GM12878 (cell line): ENCODE results near the gene IRF1. TPM values are rescaled to one million over a fixed set of nuclear protein-coding genes. Genes with fewer than 3 reads are reported as not detected.

Source experiments
- ATAC-seq: fragments of 200-7000 bp; cut with Tn5 transposase; 3 replicates; pipeline ENCODE4 v1.9.1; 2020; ENCODE audit warnings: mild to moderate bottlenecking, moderate library complexity
- BruUV-seq: library from RNA; stranded (reverse); fragments of 400-500 nt; replicated peaks from 2 replicates; lab custom pipeline; 2021; lab: Mats Ljungman, UMichigan
- CTCF ChIA-PET: fragments of 300-600 bp; sonication (Branson Sonifier 250); formaldehyde crosslinking; extraction: SDS; loops from one replicate; lab custom pipeline; 2021; ENCODE audit warnings: inconsistent platforms; lab: Yijun Ruan, JAX
- POLR2A ChIA-PET: fragments of 350-600 bp; formaldehyde crosslinking; extraction: SDS; loops from one replicate; lab custom pipeline; 2021; ENCODE audit warnings: inconsistent platforms; lab: Charles Lee
- RAD21 ChIA-PET: fragments of 300-600 bp; sonication (Branson Sonifier 250); formaldehyde crosslinking; loops from one replicate; lab custom pipeline; 2023; ENCODE audit warnings: antibody characterized with exemption; ENCODE audit not compliant: unreplicated experiment; lab: Charles Lee
- SMC1A ChIA-PET: fragments of 300-600 bp; sonication (Branson Sonifier 250); formaldehyde crosslinking; loops from one replicate; lab custom pipeline; 2023; ENCODE audit not compliant: unreplicated experiment, uncharacterized antibody; lab: Charles Lee
- DNase-seq: peaks from one replicate; pipeline ENCODE4 v3.0.0-alpha.2; 2011; ENCODE audit warnings: low read depth, low spot score
- FAIRE-seq: peaks from 3 replicates; lab custom pipeline; 2011; peaks lifted over from hg19 to GRCh38; lab: Jason Lieb, UNC
- H2AFZ ChIP-seq: 2 replicates; pipeline ENCODE4 v1.6.0; 2011; ENCODE audit warnings: low read depth, low read length, control low read depth; ENCODE audit not compliant: control insufficient read depth
- H3K27ac ChIP-seq: 2 replicates; pipeline ENCODE4 v1.5.1; 2011; ENCODE audit warnings: control low read depth; ENCODE audit not compliant: control insufficient read depth, insufficient read depth
- H3K27me3 ChIP-seq, 2 experiments: replicated peaks in 1 of 2; 2 replicates each; pipeline versions ENCODE4 v1.6.0 to v1.6.1; 2011; ENCODE audit warnings: low read length in 1 of 2; ENCODE audit not compliant: control insufficient read depth in 2 of 2, insufficient read depth in 2 of 2
- H3K36me3 ChIP-seq, 2 experiments: 2 replicates each; pipeline ENCODE4 v1.5.1; 2011; ENCODE audit warnings: low read length in 1 of 2; ENCODE audit not compliant: control insufficient read depth in 2 of 2, insufficient read depth in 2 of 2
- H3K4me1 ChIP-seq: 2 replicates; pipeline ENCODE4 v1.6.1; 2011; ENCODE audit warnings: mild to moderate bottlenecking, low read length, moderate library complexity, mixed read lengths; ENCODE audit not compliant: control insufficient read depth, insufficient read depth
- H3K4me2 ChIP-seq: 2 replicates; pipeline ENCODE4 v1.6.0; 2011; ENCODE audit warnings: control low read depth; ENCODE audit not compliant: control insufficient read depth, insufficient read depth
- H3K4me3 ChIP-seq: fragments of 200-600 bp; sonication (generic); 2 replicates; pipeline ENCODE4 v1.5.1; 2016
- H3K79me2 ChIP-seq: 2 replicates; pipeline ENCODE4 v1.6.0; 2011; ENCODE audit warnings: low read length; ENCODE audit not compliant: control insufficient read depth, insufficient read depth
- H3K9ac ChIP-seq: 2 replicates; pipeline ENCODE4 v1.8.0; 2011; ENCODE audit warnings: low read length, control low read depth, mixed read lengths; ENCODE audit not compliant: control insufficient read depth, insufficient read depth
- H3K9me3 ChIP-seq: replicated peaks from 3 replicates; pipeline ENCODE4 v1.5.1; 2011; ENCODE audit warnings: mild to moderate bottlenecking, low read length; ENCODE audit not compliant: control insufficient read depth, insufficient read depth
- H4K20me1 ChIP-seq: 2 replicates; pipeline ENCODE4 v1.6.0; 2011; ENCODE audit not compliant: control insufficient read depth, insufficient read depth
- BRCA1 ChIP-seq: IDR thresholded peaks from 2 replicates; pipeline ENCODE4 v1.6.1; 2011; ENCODE audit warnings: low read depth, low read length, improper control_type of control experiment
- EP300 ChIP-seq, 2 experiments: fragments of 150-350 bp in 1 of 2; IDR thresholded peaks; 2 replicates each; pipeline ENCODE4 v1.6.1; 2011 to 2012; ENCODE audit warnings: low read depth in 2 of 2, low read length in 2 of 2, borderline replicate concordance in 1 of 2, improper control_type of control experiment in 1 of 2, inconsistent platforms in 1 of 2; ENCODE audit not compliant: control insufficient read depth in 1 of 2
- HCFC1 ChIP-seq: fragments of 150-350 bp; IDR thresholded peaks from 2 replicates; pipeline ENCODE4 v1.6.1; 2014; ENCODE audit warnings: low read length
- HDGF ChIP-seq: fragments of 450-650 bp; IDR thresholded peaks from 2 replicates; pipeline ENCODE4 v1.6.1; 2016; ENCODE audit warnings: antibody characterized with exemption
- JUND ChIP-seq: IDR thresholded peaks from 2 replicates; pipeline ENCODE4 v1.6.1; 2012; ENCODE audit warnings: low read depth, mild to moderate bottlenecking, low read length, improper control_type of control experiment, moderate library complexity
- MTA3 ChIP-seq: IDR thresholded peaks from 2 replicates; pipeline ENCODE4 v1.6.1; 2012; ENCODE audit warnings: low read length, inconsistent platforms, borderline replicate concordance
- NBN ChIP-seq: fragments of 450-650 bp; IDR thresholded peaks from 2 replicates; pipeline ENCODE4 v1.6.1; 2016
- POU2F2 ChIP-seq: IDR thresholded peaks from 3 replicates; pipeline ENCODE4 v1.6.1; 2011; ENCODE audit warnings: low read depth, mild to moderate bottlenecking, low read length, borderline replicate concordance
- RAD21 ChIP-seq: IDR thresholded peaks from 2 replicates; pipeline ENCODE4 v1.6.1; 2011; ENCODE audit warnings: mild to moderate bottlenecking, low read depth, low read length, moderate library complexity; ENCODE audit not compliant: insufficient read depth
- RELA ChIP-seq: fragments of 450-650 bp; IDR thresholded peaks from 2 replicates; pipeline ENCODE4 v1.8.0; 2014; ENCODE audit warnings: borderline replicate concordance; ENCODE audit not compliant: partially characterized antibody
- WGBS: methylation state at CpG from one replicate; pipeline ENCODE4 v1.1.6; 2016; ENCODE audit warnings: low lambda C conversion rate; ENCODE audit not compliant: insufficient replicate concordance, insufficient coverage; ENCODE audit errors: missing lambda C conversion rate; 5-methylcytosine and 5-hydroxymethylcytosine counted together
- in situ Hi-C: fragments of 300-500 bp; cut with MboI; formaldehyde crosslinking; loops from 9 replicates; pipeline ENCODE4 v1.14.3; 2018; ENCODE audit warnings: mixed read lengths
- intact Hi-C: fragments of 100-400 bp; cut with micrococcal nuclease; formaldehyde crosslinking; loops from one replicate; pipeline ENCODE4 v1.14.2; 2022; ENCODE audit not compliant: unreplicated experiment
- polyA plus RNA-seq, 11 experiments: library from polyadenylated mRNA; depleted of rRNA in 4 of 11; unstranded in 6 of 11; stranded (reverse) in 5 of 11; fragments of >200 nt; fragmentation: Nextera tagmentation in 4 of 11; fragmentation: Illumina TruSeq in 1 of 11; extraction: Ambion mirVana in 4 of 11; extraction: Trizol in 1 of 11; gene quantifications; 1 replicate in 1 of 11; 2 replicates in 10 of 11; pipeline versions ENCODE4 v1.2.1 to v1.2.3, GENCODE V29; 2011 to 2016; ENCODE audit warnings: inconsistent platforms in 2 of 11, missing spikeins in 2 of 11, low read depth in 1 of 11
- total RNA-seq, 4 experiments: library from RNA; depleted of rRNA in 3 of 4; stranded (reverse); fragments of >200 nt in 3 of 4; fragmentation: Illumina TruSeq in 1 of 4; extraction: Trizol in 1 of 4; gene quantifications; 2 replicates each; pipeline versions ENCODE4 v1.2.1 to v1.2.3, GENCODE V29; 2013 to 2021
- TF ChIP-seq, protein P1 (sequence below): IDR thresholded peaks from 2 replicates; pipeline ENCODE4 v1.6.1; 2012; ENCODE audit warnings: mild to moderate bottlenecking, low read depth, low read length
- TF ChIP-seq, protein P2 (sequence below): fragments of 450-650 bp; IDR thresholded peaks from 2 replicates; pipeline ENCODE4 v1.6.1; 2017; ENCODE audit warnings: mild to moderate bottlenecking

Gene IRF1
- total and polyA plus RNA-seq, 10 of the 15 experiments (the other 5 are each of a cell fraction or from before 2014, with no cell fraction given): 6.9 to 68.0 (median 49.6) TPM

DNA sequence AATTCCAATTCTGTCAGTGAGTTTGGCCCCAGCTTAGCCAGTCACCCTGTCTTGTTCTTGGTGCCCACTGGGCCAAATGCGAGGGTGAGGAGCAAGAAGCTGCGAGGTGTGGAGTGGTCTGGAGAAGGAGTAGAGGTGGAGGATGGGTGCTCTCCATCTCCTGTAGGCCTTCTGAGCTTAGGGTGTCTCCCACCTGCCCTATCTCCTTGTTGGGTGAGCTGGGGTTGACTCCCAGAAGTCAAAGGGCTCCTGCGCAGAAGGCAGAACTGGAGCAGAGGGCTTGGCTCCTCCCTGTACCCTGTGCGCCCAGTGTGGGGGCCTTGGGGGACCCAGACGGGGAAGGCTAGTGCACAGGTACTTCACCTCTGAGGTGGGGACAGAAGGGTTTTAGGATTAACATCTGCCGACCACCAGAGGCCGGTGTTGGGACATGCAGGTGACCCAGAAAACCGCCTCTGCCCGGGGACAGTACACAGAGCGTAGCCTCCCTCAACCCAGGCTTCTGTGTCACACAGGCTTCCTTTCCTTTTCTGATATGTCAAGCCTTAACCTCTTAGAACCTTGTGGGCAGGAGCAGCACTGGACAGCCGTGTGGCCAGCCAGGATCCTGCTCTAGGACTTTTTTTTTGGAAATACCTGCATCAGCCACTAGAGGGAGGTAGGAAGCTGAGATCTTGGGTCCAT lies 35.9 kb upstream of the IRF1 start:
- Histone ChIP-seq H3K27ac (peak overlapping the region; percentile 84; the same call in 1 of the 2 replicates), H3K27me3 (no peaks in the 10 kb centered on the region), H3K4me1 (peaks cover 32% of the 10 kb centered on the region), H2AFZ (peak overlapping the region; percentile 72), H3K36me3 (no peaks in the 10 kb centered on the region), H3K9ac (no peak overlapping the region), H3K9me3 (peaks cover 26% of the 10 kb centered on the region), H3K4me3 (no peak overlapping the region), H4K20me1 (no peaks in the 10 kb centered on the region), H3K79me2 (no peaks in the 10 kb centered on the region), H3K4me2 (peak overlapping the region; percentile 32; the same call in 1 of the 2 replicates)
- in situ Hi-C loops: loop anchor here (10.0 kb wide), 1 partner anchor 298 kb away; no protein-coding TSS in a partner anchor
- peak; percentile 73 for ATAC-seq
- peak; percentile 56 for FAIRE-seq
- ChIA-PET SMC1A (interaction anchor here (0.6 to 4.8 kb wide), 42 partner anchors 10 to 420 kb away, joined by 3 to 75 read pairs (median 4); partner anchors contain the start of genes GDF9, IL13, IL4 and RAD50), POLR2A (interaction anchor here (0.6 to 2.7 kb wide), 6 partner anchors 20 to 225 kb away, joined by 3 to 11 read pairs (median 4); partner anchors contain the start of genes CCNI2 and RAD50), CTCF (interaction anchor here (0.6 to 4.8 kb wide), 68 partner anchors 12 to 376 kb away, joined by 3 to 101 read pairs (median 6); partner anchors contain the start of genes CCNI2, IL4, KIF3A and RAD50), RAD21 (interaction anchor here (0.6 to 4.8 kb wide), 39 partner anchors 14 to 356 kb away, joined by 3 to 88 read pairs (median 4); partner anchors contain the start of genes CCNI2, IRF1, KIF3A and SOWAHA)
- DNase-seq: peak; percentile 53
- WGBS: 39% methylated on average over 11 of the region's 11 CpGs
- BruUV-seq: no TSS peak
- intact Hi-C loops: loop anchor here (1.0 to 5.0 kb wide), 7 partner anchors 20 to 294 kb away; partner anchors contain the start of gene KIF3A
- TF ChIP-seq RELA (peak; percentile 42), MTA3 (no peak), EP300 (IDR thresholded peaks at IDR 0.05; ENCODE audit: borderline replicate concordance in 1 of 2, control insufficient read depth in 1 of 2, low read depth in 2 of 2, low read length in 2 of 2) (no peak), BRCA1 (no peak), RAD21 (peak; percentile 80), NBN (peak; percentile 57; the same call in 1 of the 2 replicates), JUND (no peak), HCFC1 (no peak), POU2F2 (no peak), HDGF (0 out of 2 replicates have a peak, but pooled peaks have one; percentile 5)
- TF ChIP-seq, protein P1, sequence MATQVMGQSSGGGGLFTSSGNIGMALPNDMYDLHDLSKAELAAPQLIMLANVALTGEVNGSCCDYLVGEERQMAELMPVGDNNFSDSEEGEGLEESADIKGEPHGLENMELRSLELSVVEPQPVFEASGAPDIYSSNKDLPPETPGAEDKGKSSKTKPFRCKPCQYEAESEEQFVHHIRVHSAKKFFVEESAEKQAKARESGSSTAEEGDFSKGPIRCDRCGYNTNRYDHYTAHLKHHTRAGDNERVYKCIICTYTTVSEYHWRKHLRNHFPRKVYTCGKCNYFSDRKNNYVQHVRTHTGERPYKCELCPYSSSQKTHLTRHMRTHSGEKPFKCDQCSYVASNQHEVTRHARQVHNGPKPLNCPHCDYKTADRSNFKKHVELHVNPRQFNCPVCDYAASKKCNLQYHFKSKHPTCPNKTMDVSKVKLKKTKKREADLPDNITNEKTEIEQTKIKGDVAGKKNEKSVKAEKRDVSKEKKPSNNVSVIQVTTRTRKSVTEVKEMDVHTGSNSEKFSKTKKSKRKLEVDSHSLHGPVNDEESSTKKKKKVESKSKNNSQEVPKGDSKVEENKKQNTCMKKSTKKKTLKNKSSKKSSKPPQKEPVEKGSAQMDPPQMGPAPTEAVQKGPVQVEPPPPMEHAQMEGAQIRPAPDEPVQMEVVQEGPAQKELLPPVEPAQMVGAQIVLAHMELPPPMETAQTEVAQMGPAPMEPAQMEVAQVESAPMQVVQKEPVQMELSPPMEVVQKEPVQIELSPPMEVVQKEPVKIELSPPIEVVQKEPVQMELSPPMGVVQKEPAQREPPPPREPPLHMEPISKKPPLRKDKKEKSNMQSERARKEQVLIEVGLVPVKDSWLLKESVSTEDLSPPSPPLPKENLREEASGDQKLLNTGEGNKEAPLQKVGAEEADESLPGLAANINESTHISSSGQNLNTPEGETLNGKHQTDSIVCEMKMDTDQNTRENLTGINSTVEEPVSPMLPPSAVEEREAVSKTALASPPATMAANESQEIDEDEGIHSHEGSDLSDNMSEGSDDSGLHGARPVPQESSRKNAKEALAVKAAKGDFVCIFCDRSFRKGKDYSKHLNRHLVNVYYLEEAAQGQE: no peak
- TF ChIP-seq, protein P2, sequence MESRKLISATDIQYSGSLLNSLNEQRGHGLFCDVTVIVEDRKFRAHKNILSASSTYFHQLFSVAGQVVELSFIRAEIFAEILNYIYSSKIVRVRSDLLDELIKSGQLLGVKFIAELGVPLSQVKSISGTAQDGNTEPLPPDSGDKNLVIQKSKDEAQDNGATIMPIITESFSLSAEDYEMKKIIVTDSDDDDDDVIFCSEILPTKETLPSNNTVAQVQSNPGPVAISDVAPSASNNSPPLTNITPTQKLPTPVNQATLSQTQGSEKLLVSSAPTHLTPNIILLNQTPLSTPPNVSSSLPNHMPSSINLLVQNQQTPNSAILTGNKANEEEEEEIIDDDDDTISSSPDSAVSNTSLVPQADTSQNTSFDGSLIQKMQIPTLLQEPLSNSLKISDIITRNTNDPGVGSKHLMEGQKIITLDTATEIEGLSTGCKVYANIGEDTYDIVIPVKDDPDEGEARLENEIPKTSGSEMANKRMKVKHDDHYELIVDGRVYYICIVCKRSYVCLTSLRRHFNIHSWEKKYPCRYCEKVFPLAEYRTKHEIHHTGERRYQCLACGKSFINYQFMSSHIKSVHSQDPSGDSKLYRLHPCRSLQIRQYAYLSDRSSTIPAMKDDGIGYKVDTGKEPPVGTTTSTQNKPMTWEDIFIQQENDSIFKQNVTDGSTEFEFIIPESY: peak; percentile 26; the same call in 1 of the 2 replicates
